ENCODE data around the gene MYH9.

Gene MYH9

DNA sequence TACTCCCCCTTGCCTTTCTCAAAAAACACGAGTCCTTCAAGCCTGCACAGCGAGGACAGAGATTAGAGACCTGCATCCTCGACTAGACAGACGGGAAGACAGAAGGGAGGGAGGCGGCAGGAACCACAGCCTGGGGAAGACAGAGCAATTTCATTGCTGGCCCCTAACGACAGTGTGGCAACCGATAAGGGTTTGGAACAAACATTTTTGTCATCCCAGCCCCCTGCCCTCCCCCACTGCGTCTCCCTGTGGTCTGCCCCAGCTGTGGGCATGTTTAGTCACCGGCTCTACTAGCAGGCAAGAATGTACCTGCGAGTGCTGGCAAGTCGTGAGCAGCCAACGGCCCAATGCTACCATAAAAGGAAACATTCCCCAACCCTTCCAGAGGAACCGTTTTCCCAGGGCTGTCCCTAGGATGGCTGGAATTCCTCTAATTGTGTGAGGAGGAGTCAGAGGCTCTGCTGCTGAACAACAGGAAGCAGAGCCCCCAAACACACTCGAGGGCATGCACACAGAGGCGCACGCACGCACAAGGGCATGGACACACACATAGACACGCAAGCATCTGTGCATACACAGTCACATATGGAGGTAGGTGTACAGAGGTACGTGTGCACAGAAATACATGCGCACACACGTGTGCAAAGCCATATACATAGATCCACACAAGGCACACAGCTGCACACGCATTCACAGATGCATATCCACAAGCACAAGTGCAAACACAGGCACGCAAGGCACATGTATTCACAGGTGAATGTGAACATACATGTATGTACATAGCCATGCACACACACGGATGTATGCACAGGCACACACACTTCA, 58.3 kb downstream of the MYH9 start:
- peak; percentile 98 for DNase-seq

DNA sequence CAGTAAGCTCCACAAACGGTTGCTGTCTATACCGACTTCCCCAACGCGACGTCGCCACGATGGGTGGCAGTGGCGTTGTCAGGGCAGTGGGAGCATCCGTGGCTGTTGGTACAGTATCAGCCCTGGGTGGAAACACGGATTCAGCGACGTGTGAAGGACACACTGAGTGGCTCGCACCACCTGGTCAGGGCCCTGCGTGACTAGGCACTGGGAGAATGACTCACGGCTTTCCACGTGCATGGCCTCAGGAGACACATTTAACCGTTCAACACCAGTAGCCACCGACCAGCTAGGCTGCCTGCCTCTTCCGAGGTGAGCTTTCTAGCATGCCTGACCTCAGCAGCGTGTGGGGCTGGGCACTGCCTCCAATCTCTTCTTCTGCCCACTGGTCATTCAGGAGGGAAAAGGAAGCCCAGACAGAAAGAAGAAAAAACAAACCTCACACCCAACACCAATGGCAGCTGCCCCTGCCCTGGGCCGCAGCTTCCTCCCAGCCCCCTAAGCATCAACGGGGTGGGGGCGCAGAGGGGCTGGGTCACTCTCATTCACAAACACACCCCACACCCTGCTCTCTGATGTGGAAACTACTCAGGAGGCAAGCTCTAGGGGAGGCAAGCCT, 59.0 kb downstream of the MYH9 start:
- peak; percentile 67 for DNase-seq

DNA sequence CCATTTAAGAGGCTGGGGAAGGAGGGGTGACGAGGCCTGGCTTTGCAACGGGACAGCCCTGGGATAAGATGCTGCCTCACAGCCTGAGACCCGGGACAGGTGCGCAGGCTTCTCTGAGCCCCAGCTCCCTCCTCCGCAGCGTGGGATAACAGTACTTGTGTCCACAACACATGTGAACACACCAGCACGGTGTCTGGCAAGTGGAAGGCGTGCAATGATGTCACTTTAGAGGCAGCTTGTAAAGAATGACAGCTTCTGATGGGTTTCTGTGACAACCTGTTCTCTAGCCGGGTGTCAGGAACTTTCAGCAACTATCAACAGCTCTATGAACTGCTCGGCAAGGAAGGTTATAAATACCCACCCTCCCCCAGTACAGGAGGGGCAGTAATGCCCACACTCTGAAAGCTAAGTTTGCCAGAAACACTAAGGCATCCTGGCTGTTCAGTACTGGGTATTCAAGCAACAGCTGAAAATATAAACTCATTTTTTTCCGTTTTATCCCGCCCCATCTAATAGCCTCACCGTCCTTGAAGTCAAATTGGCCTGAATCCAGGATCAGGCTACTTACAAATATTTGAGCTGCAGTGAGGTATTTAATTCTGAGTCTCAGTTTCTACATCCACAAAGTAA, 59.7 kb downstream of the MYH9 start:
- peak; percentile 38 for DNase-seq

DNA sequence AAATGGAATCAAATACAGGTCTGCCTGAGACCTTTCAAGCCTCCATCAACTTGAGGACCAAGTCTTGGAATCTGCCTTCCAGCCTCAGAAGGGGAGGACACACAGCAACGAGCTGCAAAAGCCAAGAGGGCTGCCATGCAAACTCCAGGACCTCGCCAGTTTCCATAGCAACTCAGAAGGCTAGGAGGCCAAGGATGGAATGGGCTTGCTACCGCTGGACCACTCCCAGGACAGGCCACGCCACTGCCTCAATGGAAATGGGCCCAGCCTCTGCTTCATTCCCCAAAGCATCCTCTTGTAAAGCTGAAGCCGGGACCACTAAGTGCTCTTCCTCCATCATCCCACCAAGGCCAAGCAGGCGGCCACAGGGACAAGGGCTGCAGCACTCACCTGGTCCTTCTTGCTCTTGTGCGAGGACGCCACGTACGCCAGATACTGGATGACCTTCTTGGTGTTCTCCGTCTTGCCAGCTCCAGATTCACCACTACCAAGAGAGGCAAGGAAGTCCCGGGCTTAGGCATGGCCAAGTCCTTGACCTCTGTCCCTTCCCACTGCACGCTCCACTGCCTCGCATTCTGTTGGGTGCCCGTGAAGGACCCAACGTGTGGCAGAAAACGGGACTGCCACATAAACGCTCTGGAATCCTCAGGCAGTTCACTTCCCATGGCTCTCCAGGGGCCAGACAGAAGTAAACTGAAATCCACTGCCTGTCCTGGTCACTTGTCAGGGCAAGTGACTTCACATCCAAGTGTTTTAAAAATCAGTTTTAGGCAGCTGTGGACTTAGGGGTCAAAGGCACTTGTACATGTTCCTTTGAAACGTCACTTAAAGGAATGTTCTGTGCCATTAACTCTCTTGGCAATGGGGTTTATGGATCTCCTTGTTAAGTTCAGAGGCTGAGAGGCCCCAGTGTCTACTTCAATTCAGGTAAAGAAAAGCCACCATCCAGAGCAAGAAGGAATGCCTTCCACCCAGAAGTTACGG, 61.3 kb downstream of the MYH9 start:
- DNase-seq, result no peak

DNA sequence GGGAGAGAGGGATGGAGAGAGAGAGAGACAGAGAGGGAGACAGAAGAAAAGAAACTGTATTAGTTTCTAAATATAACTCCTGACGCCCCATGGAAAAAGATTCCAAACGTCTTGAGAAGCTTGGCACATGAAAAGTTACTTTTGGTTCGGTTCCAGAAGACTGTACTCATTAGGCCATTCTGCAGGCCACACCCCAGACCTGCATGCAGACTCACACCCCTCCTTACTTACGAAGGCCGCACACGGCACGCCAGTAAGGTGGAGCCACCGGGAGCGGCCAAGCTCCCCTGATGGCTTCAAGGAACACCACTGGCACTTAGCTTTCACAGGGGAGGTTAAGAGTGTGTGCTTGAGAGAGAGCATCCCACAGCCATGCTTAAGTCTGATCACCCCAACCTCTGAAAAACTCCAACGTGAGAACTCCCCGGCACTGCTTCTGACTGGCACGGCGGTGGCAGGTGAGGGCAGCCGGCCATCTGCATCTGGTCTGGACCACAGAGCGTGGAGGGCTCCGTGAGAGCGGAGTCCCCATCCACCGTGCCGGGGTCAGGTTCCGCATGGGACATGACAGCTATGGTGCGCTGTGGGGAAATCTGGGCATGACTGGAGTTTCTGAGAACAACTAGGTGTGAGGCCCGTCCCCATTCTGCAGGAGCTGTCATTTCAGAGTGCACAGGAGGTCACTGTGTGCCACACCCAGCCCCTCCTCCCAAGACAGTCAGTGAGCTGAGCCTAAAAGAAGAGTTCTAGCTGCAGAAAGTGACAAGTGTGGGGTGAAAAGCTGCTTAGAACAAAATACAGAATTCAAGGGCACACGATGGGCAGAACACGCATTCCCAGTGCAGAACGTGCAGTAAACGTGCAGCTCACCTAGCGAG, 62.4 kb downstream of the MYH9 start:
- no peak for DNase-seq

DNA sequence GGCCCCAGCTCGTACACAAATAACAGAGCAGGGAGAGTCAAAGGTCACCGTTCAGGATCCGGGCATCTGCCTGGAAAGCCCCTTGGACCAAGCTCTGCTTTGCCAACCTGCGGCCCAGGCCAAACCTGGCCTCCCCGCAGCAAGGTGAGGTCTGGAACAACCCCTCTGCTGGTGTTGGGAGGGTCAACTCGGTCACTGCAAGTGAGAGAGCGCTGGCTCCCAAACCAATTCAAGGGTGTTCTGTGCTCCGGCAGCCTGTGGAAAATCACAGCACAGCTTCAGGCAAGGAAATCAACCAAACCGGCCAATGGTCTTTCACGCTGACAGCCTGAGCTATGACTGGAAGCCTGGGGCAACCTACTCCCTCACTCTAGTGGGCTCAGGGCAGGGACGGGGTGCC, 63.4 kb downstream of the MYH9 start:
- no peak for DNase-seq

DNA sequence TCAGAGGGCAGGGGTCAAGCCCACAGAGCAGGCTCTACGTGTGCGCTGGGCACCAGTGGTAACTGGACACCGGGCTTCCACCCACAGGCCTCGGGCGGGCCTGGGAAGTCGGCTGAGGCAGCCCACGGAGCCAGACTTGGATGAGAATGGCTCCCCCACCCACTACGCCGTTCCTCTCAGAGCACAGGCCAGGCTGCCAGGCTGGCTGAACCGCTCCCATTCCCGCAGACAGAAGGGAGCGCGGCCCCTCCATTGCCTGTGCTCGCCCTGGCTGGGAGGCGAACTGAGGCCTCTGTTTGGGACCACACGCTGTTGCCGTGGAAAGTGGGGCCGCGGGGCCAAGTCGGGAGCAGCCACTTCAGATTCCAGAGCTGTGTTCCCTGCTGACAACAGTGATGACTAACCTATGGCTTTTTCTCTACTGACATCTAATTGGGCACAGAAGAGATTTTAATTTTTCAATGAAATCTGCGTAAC, 63.9 kb downstream of the MYH9 start:
- no peak for DNase-seq

DNA sequence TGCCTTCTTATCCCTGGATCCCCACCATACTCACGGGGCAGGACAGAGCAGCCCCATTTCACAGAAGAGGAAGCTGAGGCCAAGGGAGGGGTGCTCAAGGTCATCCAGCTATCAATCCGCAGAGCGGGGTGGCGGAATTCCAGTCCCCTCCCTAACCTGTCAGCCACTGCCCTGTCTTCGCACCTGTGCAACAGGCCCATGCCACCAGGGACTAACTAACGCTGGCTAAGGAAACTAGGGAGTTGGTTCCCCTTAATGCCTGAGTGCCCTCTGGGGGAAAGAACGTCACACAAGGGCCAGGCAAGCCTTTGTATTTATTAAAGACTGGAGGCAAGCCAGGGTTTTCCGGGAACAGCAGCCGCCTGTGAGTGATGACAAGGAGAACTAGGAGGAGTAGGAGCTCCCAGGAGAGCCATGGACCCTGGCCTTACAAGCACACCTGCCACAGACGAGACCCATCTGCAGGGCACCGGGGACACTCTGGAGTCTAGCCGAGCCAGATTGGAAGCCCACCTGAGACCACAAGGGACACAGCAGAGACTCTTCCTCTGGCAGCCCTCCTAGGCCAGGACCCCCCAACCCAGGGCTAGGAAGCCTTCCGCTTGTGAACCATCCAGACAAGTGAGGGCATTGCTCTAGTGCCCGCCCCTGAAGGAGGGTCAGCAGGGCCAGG, 64.4 kb downstream of the MYH9 start:
- no peak for DNase-seq

DNA sequence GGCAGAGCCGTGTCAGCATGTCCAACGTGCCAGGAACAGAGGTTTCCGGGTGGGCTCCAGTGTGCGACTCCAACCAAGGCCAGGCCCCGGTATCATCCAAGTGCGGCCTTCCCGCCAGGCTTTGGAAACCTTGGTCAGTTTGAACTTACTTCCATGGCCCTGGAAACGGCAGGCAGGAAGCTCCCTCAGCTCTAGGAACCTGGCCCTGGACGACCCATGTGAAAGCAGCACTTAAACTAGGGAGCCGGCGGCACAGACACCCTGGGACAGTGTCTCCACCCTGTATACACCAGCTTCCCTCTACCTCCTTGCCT, 65.2 kb downstream of the MYH9 start:
- DNase-seq, result no peak

DNA sequence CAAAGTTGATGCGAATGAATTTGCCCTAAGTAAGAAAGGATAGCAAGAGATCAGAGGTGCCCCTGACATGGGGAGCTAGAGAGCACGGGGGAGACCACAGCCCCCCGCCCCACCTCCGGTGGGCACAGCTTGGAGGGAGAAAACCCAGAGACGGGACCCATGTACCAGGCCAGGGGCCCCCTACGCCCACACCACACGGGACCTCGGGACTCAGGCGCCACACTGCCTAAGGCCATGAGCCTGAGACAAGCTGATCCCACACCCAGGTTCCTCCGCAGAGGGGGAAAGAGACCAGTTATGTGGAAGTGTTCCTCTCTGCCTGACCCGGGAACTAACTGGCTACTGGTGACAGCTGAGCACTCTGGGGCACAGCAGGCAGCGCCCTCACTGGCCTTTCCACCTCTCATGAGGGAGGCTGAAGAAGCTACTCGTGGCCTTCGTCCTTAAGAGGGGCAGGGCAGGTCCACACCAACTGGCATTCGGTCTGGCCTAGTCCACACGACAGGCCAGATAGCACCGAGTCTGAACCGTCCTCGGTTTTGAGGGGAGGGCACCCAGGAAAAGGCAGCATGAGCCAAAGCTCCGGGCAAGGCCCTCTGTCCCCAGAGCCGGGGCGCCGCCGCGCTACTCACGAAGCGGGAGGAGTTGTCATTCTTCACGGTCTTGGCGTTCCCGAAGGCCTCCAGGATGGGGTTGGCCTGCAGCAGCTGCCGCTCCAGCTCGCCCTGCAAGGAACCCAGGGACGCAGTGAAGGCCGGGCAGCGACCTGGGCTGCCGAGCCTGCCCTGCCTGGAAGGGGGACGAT, 65.8 kb downstream of the MYH9 start:
- DNase-seq, result no peak

DNA sequence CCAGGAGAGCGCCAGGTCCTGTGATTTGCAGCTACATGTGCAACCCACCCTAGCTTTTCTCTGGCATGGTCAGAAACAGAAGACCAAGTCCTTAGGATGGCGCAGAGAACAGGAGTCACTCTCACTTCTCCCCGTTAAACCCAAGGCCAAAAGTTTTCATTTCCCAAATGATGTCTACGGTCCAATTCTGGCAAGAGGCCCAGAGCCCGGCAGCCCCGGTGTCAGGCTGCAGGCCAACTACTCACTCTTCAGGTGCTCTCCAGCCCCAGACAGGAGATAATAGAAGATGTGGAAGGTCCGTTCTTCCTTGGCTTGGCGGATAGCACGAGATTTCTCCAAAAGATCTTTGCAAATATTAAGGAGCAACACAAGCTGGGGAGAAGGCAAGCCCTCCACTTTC, 67.2 kb downstream of the MYH9 start:
- no peak for DNase-seq

DNA sequence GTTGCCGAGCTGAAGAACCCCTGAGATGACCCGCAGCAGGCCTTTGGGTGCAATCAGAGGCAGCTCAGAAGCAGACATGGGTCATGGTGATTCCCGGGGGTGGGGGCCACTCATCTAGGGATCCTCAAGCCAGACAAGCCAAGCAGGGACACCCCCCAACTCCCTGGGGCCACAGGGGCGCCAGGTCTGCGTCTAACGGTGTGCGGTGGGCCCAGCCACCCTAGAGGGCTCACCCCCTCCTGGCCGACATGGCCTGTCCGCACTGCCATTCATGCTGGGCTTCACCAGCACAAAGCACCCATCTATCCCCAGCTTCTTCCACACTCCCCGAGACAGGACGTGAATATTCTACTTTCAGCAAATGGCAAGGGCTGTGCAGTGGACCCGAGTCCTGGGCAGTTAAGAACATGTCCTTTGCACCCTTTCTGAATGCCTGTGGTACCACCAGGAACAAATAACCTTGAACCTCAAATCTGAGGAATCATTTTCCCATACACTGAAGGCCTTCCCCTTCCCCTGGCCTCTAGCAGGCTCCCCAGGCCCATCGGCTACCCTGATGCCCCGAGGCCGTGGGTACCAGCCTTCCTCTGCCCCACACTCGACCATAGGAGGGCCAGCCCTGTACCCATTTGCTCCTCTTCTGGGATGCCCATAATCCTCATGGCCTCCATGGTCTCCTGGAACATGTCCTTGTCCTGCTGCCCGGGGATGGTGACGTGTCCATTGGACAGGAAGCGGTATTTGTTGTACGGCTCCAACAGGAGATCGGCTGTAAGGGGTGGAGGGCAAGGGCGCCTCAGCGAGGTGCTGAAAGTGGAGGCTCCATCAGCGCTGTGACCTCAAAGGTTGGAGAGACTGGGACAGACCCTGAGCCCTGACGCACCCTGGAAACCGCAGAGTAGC, 67.9 kb downstream of the MYH9 start:
- DNase-seq, result no peak

DNA sequence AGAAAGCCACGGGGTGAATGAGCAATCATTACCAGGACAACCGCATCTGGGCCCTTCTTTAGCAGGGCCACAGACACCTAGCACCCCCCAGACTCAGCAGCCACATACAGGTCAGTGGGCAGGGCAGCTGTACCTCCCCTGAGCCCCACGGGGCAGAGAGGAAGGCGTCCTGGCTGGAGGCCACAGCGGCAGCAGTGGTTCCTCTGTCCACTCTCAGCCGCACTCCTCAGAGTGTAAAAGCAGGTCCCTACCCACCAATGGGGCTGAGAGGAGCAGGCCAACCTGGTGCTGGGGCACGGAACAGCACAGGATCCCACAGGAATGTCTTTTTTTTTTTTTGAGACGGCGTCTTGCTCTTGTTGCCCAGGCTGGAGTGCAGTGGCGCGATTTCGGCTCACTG, 69.3 kb downstream of the MYH9 start:
- no peak for DNase-seq

DNA sequence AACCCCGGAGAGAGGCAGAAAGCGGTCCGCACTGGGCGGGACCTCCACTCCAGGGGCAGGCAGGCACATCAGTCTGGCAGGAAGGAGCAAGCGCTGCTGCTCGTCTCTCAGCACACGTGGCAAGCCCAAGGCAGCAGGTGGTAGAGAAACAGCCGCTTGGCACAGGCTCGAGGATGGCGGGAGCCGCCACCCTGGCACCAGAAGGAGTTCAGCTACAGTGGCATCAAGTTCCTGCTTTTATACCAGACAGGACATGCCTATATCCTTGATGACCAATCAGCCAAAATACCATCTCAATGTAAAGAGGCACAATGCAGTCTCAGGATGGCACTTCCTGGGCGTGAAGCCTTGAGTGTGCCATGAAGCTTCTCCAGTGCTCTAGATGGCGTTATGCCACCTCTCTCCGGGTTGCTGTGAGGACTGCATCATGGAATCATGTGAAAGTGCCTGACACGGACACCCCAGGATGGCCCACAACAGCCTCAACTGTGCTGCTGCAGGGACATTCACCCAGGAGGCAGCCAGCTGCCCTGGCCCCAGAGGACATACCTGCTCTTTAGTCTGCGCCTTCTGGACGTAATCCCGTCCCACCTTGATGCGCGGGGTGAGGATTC, 70.0 kb downstream of the MYH9 start:
- no peak for DNase-seq

DNA sequence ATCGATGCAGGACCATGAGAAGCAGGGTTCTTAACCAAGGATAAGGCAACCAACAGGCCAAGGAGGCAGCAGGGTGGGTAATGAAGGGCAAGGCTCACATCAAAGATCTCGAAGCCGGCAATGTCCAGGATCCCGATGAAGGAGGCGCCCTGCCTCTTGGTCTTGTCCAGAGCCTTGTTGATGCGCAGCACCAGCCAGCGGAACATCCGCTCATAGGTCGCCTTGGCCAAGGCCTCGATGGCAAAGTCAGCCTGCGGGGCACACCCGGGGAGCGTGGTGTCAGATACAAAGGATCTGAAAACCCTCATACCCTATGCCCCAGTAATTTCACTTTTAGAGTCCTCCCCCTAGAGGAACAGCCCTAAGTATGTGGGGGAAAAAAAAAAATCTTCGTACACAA, 71.3 kb downstream of the MYH9 start:
- no peak for DNase-seq

DNA sequence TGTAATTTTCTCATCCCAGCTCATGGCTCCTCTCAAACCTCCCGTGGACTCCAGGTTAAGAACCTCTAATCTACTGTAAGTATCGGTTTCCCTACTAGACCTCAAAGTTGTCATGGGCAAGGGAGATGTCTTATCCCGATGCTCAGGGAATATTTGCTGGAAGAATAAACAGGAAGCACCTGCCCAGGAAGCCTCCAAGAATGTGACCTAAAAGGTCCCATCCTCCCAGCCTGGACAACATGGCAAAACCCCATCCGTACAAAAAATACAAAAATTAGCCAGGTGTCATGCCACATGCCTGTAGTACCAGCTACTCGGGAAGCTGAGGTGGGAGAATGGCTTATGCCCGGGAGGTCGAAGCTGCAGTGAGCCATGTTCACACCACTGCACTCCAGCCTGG, 72.4 kb downstream of the MYH9 start:
- DNase-seq, result no peak

DNA sequence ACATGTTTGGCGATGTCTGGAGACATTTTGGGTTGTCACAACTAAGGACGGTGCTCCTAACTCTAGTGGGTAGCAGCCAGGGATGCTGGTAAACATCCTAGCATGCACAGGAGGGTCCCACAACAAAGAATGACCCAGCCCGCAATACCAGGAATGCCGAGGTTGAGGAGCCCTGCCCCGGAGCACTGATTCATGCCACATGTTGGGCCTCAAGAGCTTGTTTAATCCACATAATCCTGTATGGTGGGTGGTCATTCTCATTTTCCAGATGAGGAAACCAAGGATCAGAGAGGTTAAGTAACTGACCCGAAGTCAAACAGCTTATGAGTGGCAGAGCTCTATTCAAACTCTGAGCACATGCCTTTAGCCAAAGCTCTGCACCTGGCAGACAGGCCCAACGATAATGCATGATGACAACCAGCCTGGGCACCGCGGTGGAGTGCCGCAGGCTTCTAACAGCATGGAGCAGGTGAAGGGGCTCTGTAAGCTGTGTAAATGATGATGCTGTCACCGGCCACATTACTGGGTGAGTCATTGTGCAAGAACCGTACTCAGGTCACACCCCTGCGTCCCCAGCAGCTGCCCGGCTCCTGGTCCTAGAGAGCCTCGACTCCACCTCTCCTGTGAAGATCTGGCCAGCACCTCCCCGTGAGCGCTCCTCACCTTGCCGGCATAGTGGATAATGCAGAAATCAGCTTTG, 76.2 kb downstream of the MYH9 start:
- no peak for DNase-seq

DNA sequence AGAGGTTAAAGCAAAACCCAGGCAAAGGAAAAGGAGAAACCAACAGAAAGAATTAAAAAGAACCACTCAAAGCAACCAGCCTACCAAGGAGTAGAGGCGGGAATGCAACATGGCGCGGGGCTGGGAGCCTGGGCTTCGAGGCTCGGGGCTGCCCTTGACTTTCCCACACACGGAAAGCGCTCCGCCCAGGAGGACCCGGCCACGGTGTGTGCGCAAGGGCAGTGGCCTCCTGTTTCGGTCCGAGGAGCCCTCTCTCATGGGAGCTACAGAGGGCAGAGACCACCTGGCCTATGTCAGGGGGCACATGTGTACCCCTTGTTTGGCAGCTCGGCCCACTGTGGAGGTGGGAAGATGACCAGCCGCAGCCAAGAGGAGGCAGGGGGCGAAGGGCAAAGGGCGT, 78.9 kb downstream of the MYH9 start:
- no peak for DNase-seq
